MG63 (cell line): ENCODE data around the gene AP3M1. TPM values are rescaled to one million over a fixed set of nuclear protein-coding genes. Genes with fewer than 3 reads are reported as not detected.
A peak's percentile ranks its signal among the peaks of the same experiment; 100 is the strongest.

Experiments used
- DNase-seq: peaks from one replicate; pipeline ENCODE4 v3.0.0-alpha.2; 2020
- H3K27me3 ChIP-seq: fragments of 250-450 bp; sonication (Bioruptor Pico); 2 replicates; pipeline ENCODE4 v1.5.1; 2020; ENCODE audit warnings: mild to moderate bottlenecking, moderate library complexity
- H3K36me3 ChIP-seq: fragments of 250-450 bp; sonication (Bioruptor Pico); 2 replicates; pipeline ENCODE4 v1.5.1; 2020; ENCODE audit warnings: mild to moderate bottlenecking, moderate library complexity
- H3K4me3 ChIP-seq: fragments of 250-450 bp; sonication (Bioruptor Pico); 2 replicates; pipeline ENCODE4 v1.5.1; 2020; ENCODE audit warnings: mild to moderate bottlenecking, moderate library complexity
- H3K9me3 ChIP-seq: fragments of 250-450 bp; sonication (Bioruptor Pico); 2 replicates; pipeline ENCODE4 v1.5.1; 2020; ENCODE audit warnings: mild to moderate bottlenecking, moderate library complexity
- total RNA-seq: library from RNA; depleted of rRNA; stranded (reverse); fragments of >200 nt; shearing (Covaris generic); gene quantifications from 2 replicates; pipeline ENCODE4 v1.2.3, GENCODE V29; 2014; ENCODE audit warnings: low replicate concordance; rRNA removed

AP3M1 gene
- total RNA-seq, 1 experiment from 2014 or later, result 3.6 TPM

- H3K27me3 ChIP-seq, result no peaks in the 10 kb centered on the region
- DNase-seq, result peak; percentile 19
- H3K36me3 ChIP-seq, result peaks cover 73% of the 10 kb centered on the region
- H3K9me3 ChIP-seq, result no peaks in the 10 kb centered on the region
- no peak overlapping the region for H3K4me3 ChIP-seq
Measured at GRCh38 chr10:74078037-74078436, 72.6 kb downstream of the AP3M1 start.

GRCh38 chr10:74077416-74077815 is 73.2 kb downstream of the AP3M1 start:
- Histone ChIP-seq H3K27me3 (no peaks in the 10 kb centered on the region), H3K4me3 (no peak overlapping the region), H3K36me3 (peaks cover 69% of the 10 kb centered on the region), H3K9me3 (no peaks in the 10 kb centered on the region)
- DNase-seq, result no peak

- DNase-seq, result no peak
- peaks cover 65% of the 10 kb centered on the region for H3K36me3 ChIP-seq
Measured at GRCh38 chr10:74076961-74077360, 73.7 kb downstream of the AP3M1 start.

GRCh38 chr10:74075906-74076305 is 74.7 kb downstream of the AP3M1 start:
- no peaks in the 10 kb centered on the region for H3K27me3 ChIP-seq
- peaks cover 56% of the 10 kb centered on the region for H3K36me3 ChIP-seq
- H3K4me3 ChIP-seq, result no peak overlapping the region
- DNase-seq, result no peak
- H3K9me3 ChIP-seq, result no peaks in the 10 kb centered on the region

More at GRCh38 chr10:74076961-74077360, 73.7 kb downstream of the AP3M1 start:
- no peak overlapping the region for H3K4me3 ChIP-seq
- H3K27me3 ChIP-seq, result no peaks in the 10 kb centered on the region
- no peaks in the 10 kb centered on the region for H3K9me3 ChIP-seq

- H3K4me3 ChIP-seq, result no peak overlapping the region
- no peaks in the 10 kb centered on the region for H3K27me3 ChIP-seq
- H3K36me3 ChIP-seq, result peaks cover 46% of the 10 kb centered on the region
- DNase-seq, result peak; percentile 20
- H3K9me3 ChIP-seq, result no peaks in the 10 kb centered on the region
Measured at GRCh38 chr10:74072503-74072902, 78.1 kb downstream of the AP3M1 start.

- no peaks in the 10 kb centered on the region for H3K9me3 ChIP-seq
- H3K27me3 ChIP-seq, result no peaks in the 10 kb centered on the region
- H3K4me3 ChIP-seq, result no peak overlapping the region
- peak; percentile 80 for DNase-seq
- peaks cover 39% of the 10 kb centered on the region for H3K36me3 ChIP-seq
Measured at GRCh38 chr10:74071157-74071556, 79.5 kb downstream of the AP3M1 start.

Other genes with a start within 250 kb of the AP3M1 start
- 169 and 219 TPM in 2 replicates for gene PLAU, start 239.7 kb downstream of the AP3M1 start, total RNA-seq
- gene VCL, start 152.7 kb downstream of the AP3M1 start, total RNA-seq, result 109 and 112 TPM in 2 replicates
- 18.1 and 26.5 TPM in 2 replicates for gene ADK, start 393 bp upstream of the AP3M1 start, total RNA-seq